ENCODE results near the gene CLASP1. TPM values are rescaled to one million over a fixed set of nuclear protein-coding genes. Genes with fewer than 3 reads are reported as not detected.

CLASP1 gene
- total RNA-seq, 1 experiment from 2014 or later, result 45.9 TPM

DNA sequence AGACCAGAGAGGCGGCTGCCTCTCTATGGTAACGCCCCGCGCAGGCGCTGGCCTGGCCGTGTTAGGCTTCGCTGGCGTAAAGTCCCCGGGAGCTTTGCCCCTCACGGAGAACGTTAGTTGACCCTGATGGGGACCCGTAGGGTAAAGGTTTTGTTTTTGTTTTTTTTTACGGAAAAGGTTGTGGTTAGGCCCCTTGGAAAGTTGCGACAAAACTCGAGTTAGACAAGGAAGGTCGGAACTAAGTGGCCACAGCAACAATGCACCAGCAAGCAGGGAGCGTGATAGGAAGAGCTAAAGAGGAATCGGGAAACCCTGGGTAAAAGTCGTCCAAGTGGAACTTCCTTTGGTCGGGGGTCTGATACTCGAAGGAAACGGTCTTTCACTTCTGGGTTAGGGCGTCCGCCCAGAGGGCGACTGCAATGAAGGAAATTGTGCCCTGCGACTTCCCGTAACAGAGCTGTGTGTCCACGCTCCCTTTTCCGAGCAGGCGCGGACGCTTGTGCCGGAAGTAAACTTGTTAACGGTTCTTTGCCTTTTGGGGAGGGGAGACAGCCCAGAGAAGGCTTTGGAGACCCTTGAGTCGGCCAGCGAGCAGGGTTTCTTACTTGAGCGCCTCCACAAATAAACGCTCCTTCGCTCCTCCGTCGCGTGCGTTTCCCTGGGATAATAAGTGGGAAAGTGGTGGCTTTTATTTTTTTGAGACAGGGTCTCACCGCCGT is 493 bp upstream of the CLASP1 start:
- WGBS (ENCODE audit: extremely low coverage, insufficient read length, low lambda C conversion rate), result no CpG with 5 or more reads among the region's 45 CpGs
- Histone ChIP-seq H3K79me2 (ENCODE audit: insufficient read depth, low read length) (peaks cover 15% of the 10 kb centered on the region; the same call in 1 of the 2 replicates), H4K5ac (ENCODE audit: insufficient read length, low read depth, low read length) (no peak overlapping the region), H3K27ac (ENCODE audit: insufficient read length, low read depth, low read length) (peak overlapping the region; percentile 77), H3K4me2 (ENCODE audit: insufficient read depth, insufficient read length, low read length) (peak overlapping the region; percentile 92), H2AK5ac (ENCODE audit: insufficient read length, low read length) (no peak overlapping the region), H4K8ac (replicated peaks; ENCODE audit: insufficient read length, low read depth, low read length) (no peak overlapping the region), H2AFZ (ENCODE audit: low read length) (peak overlapping the region; percentile 63), H3K18ac (ENCODE audit: insufficient read length, low read depth, low read length) (peak overlapping the region; percentile 9), H3K79me1 (ENCODE audit: insufficient read depth, low read depth, low read length, poor library complexity, severe bottlenecking) (peaks cover 2% of the 10 kb centered on the region), H3K23me2 (ENCODE audit: insufficient read length, low read depth, low read length, poor library complexity, severe bottlenecking) (peaks cover 12% of the 10 kb centered on the region), H3K9ac (ENCODE audit: extremely low read depth, insufficient read length, low read length) (peak overlapping the region; percentile 78), H2BK20ac (ENCODE audit: low read depth, low read length, poor library complexity, severe bottlenecking) (no peak overlapping the region), H4K20me1 (ENCODE audit: control insufficient read depth, insufficient read depth, insufficient read length) (no peaks in the 10 kb centered on the region), H3K9me3 (ENCODE audit: control insufficient read depth, low read depth, low read length) (no peaks in the 10 kb centered on the region), H3K4ac (ENCODE audit: low read depth, low read length) (no peak overlapping the region), H2BK5ac (ENCODE audit: insufficient read length, low read length) (peak overlapping the region; percentile 24), H2BK120ac (ENCODE audit: low read depth, low read length, poor library complexity, severe bottlenecking) (no peak overlapping the region), H3K56ac (ENCODE audit: insufficient read length, low read depth, low read length) (no peak overlapping the region), H3K23ac (ENCODE audit: insufficient read length, low read depth, low read length) (no peak overlapping the region), H4K91ac (ENCODE audit: insufficient read length, low read depth, low read length) (no peak overlapping the region), H2BK15ac (ENCODE audit: low read depth, low read length) (no peak overlapping the region), H3T11ph (ENCODE audit: low read length) (no peak overlapping the region), H3K14ac (ENCODE audit: insufficient read depth, low read length) (no peak overlapping the region; the same call in 1 of the 2 replicates), H3K27me3 (ENCODE audit: insufficient read depth, low read length) (no peaks in the 10 kb centered on the region), H2BK12ac (ENCODE audit: insufficient read length, low read depth, low read length) (no peak overlapping the region), H3K4me1 (ENCODE audit: insufficient read depth, low read length) (no peaks in the 10 kb centered on the region)
- peaks cover 20 to 23% of the 10 kb centered on the region in 2 experiments for H3K4me1 Mint-ChIP-seq
- TF ChIP-seq, protein P1, sequence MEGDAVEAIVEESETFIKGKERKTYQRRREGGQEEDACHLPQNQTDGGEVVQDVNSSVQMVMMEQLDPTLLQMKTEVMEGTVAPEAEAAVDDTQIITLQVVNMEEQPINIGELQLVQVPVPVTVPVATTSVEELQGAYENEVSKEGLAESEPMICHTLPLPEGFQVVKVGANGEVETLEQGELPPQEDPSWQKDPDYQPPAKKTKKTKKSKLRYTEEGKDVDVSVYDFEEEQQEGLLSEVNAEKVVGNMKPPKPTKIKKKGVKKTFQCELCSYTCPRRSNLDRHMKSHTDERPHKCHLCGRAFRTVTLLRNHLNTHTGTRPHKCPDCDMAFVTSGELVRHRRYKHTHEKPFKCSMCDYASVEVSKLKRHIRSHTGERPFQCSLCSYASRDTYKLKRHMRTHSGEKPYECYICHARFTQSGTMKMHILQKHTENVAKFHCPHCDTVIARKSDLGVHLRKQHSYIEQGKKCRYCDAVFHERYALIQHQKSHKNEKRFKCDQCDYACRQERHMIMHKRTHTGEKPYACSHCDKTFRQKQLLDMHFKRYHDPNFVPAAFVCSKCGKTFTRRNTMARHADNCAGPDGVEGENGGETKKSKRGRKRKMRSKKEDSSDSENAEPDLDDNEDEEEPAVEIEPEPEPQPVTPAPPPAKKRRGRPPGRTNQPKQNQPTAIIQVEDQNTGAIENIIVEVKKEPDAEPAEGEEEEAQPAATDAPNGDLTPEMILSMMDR (conservative IDR thresholded peaks at IDR 0.05), result no peak
- H3K9me3 Mint-ChIP-seq, result no peaks in the 10 kb centered on the region
- H3K27ac Mint-ChIP-seq, result peak overlapping the region; percentile 99 to 100 (median 100)
- H3K27me3 Mint-ChIP-seq (ENCODE audit: low read depth), result no peaks in the 10 kb centered on the region
- H3K36me3 Mint-ChIP-seq (ENCODE audit: insufficient read depth in 1 of 3, low read depth in 3 of 3), result peaks cover 0 to 8% (median 0%) of the 10 kb centered on the region in 3 experiments; a peak in 3 of 7 replicates
- DNase-seq, result peak; percentile 97
- H3K4me3 Mint-ChIP-seq, result peak overlapping the region; percentile 96 to 98

All from H9 (cell line).